Measurements from ENCODE around the gene ALDH1B1.
"Not testable (repeated sequence)": the region's sequence is repeated elsewhere in the genome, so short reads cannot be mapped to it uniquely, and the experiment has no call there.

Gene ALDH1B1

GRCh38 chr9:38362852-38363588 lies 29.5 kb upstream of the ALDH1B1 start:
- DNase-seq, result no peak

- no peak for DNase-seq
Observed at GRCh38 chr9:38363589-38363925, 28.9 kb upstream of the ALDH1B1 start.

GRCh38 chr9:38367898-38368297 lies 24.6 kb upstream of the ALDH1B1 start:
- no peak for DNase-seq

- no peak for DNase-seq
Observed at GRCh38 chr9:38368731-38369130, 23.8 kb upstream of the ALDH1B1 start.

- DNase-seq, result no peak
Observed at GRCh38 chr9:38370176-38370575, 22.3 kb upstream of the ALDH1B1 start.

GRCh38 chr9:38371495-38371894 lies 21.0 kb upstream of the ALDH1B1 start:
- no peak for DNase-seq

GRCh38 chr9:38372762-38373619 lies 19.5 kb upstream of the ALDH1B1 start:
- no peak for DNase-seq

- peak; percentile 0 for DNase-seq
Observed at GRCh38 chr9:38373679-38374078, 18.8 kb upstream of the ALDH1B1 start.

GRCh38 chr9:38374847-38375571 lies 17.5 kb upstream of the ALDH1B1 start:
- no peak for DNase-seq

GRCh38 chr9:38375572-38375963 lies 16.9 kb upstream of the ALDH1B1 start:
- DNase-seq, result no peak

GRCh38 chr9:38376021-38376670 lies 16.4 kb upstream of the ALDH1B1 start:
- DNase-seq, result no peak

GRCh38 chr9:38377336-38378083 lies 15.0 kb upstream of the ALDH1B1 start:
- DNase-seq, result not testable (repeated sequence)

- no peak for DNase-seq
Observed at GRCh38 chr9:38380230-38380871, 12.2 kb upstream of the ALDH1B1 start.

GRCh38 chr9:38380872-38381534 lies 11.5 kb upstream of the ALDH1B1 start:
- DNase-seq, result no peak

GRCh38 chr9:38382141-38382540 lies 10.4 kb upstream of the ALDH1B1 start:
- DNase-seq, result peak; percentile 40

GRCh38 chr9:38384990-38385848 lies 7.3 kb upstream of the ALDH1B1 start:
- DNase-seq, result no peak

- DNase-seq, result no peak
Observed at GRCh38 chr9:38385896-38386295, 6.6 kb upstream of the ALDH1B1 start.

GRCh38 chr9:38386319-38386895 lies 6.1 kb upstream of the ALDH1B1 start:
- no peak for DNase-seq

GRCh38 chr9:38387066-38387465 lies 5.4 kb upstream of the ALDH1B1 start:
- DNase-seq, result no peak

- no peak for DNase-seq
Observed at GRCh38 chr9:38387751-38388150, 4.8 kb upstream of the ALDH1B1 start.
